ENCODE results near the gene OTOG. TPM values are rescaled to one million over a fixed set of nuclear protein-coding genes. Genes with fewer than 3 reads are reported as not detected.

Gene OTOG
- total RNA-seq, 2 donors from 2014 or later: not detected

DNA sequence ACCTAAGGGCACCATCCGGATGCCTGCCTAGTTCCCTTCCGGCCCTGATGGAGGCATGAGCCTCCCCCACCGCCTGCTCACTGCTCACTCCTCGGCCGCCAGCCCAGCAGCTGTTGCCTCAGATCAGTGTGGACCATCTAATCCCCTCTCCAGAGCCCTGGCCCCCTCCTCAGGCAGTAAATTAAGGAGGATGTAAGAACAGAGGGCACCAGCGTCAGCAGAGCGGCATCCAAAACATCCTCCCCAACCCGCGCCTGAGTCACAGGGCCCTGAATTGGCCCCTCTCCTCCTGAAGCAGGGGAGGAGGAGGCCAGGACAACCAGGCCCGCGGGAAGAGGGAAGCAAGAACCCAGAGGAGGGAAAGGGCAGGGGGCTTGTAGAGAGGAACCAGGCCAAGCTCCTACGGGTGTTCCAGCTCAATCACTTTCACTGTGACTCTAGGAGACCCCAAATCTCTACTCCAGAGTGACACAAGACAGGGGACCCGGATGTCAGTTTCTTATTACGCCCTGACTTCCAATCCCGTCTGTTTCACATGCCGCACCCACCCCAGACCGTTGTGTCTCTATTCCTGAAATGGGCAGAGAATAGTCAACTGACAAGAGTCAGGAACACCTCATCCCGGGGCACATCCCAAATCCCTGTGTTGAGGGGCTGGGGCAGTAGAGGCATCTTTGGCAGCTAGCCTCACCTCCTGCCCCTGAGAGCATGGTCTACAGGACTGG lies 141.0 kb downstream of the OTOG start:
- no peak for DNase-seq
- peaks cover 58% of the 10 kb centered on the region for H3K27me3 Mint-ChIP-seq
- no peak overlapping the region for H3K27ac Mint-ChIP-seq
- no peak overlapping the region for H3K4me3 Mint-ChIP-seq
- no peaks in the 10 kb centered on the region for H3K36me3 Mint-ChIP-seq (ENCODE audit: low read depth)
- no peaks in the 10 kb centered on the region for H3K9me3 ChIP-seq (ENCODE audit: control insufficient read depth, low read length, poor library complexity, severe bottlenecking)
- ATAC-seq: no peak
- H3K4me1 Mint-ChIP-seq: no peaks in the 10 kb centered on the region

- Mint-ChIP-seq H3K4me1 (peaks cover 3% of the 10 kb centered on the region), H3K4me3 (no peak overlapping the region), H3K27ac (no peak overlapping the region), H3K36me3 (ENCODE audit: low read depth) (peaks cover 7% of the 10 kb centered on the region), H3K27me3 (peaks cover 66% of the 10 kb centered on the region)
- no peak for ATAC-seq
- H3K9me3 ChIP-seq (ENCODE audit: control insufficient read depth, low read length, poor library complexity, severe bottlenecking): no peaks in the 10 kb centered on the region
- no peak for DNase-seq
Observed at GRCh38 chr11:17691550-17691949, 144.5 kb downstream of the OTOG start.

- no peak for DNase-seq
- Mint-ChIP-seq H3K36me3 (ENCODE audit: low read depth) (peaks cover 7% of the 10 kb centered on the region), H3K27ac (no peak overlapping the region), H3K4me1 (peaks cover 3% of the 10 kb centered on the region), H3K27me3 (peaks cover 69% of the 10 kb centered on the region), H3K4me3 (no peak overlapping the region)
- no peaks in the 10 kb centered on the region for H3K9me3 ChIP-seq (ENCODE audit: control insufficient read depth, low read length, poor library complexity, severe bottlenecking)
- no peak for ATAC-seq
Observed at GRCh38 chr11:17691976-17692375, 144.9 kb downstream of the OTOG start.

GRCh38 chr11:17692931-17693330 lies 145.9 kb downstream of the OTOG start:
- Mint-ChIP-seq H3K27ac (no peak overlapping the region), H3K4me3 (no peak overlapping the region), H3K27me3 (peaks cover 69% of the 10 kb centered on the region), H3K4me1 (peaks cover 3% of the 10 kb centered on the region), H3K36me3 (ENCODE audit: low read depth) (peaks cover 7% of the 10 kb centered on the region)
- DNase-seq (no peak), ATAC-seq (no peak)
- H3K9me3 ChIP-seq (ENCODE audit: control insufficient read depth, low read length, poor library complexity, severe bottlenecking): no peaks in the 10 kb centered on the region

DNA sequence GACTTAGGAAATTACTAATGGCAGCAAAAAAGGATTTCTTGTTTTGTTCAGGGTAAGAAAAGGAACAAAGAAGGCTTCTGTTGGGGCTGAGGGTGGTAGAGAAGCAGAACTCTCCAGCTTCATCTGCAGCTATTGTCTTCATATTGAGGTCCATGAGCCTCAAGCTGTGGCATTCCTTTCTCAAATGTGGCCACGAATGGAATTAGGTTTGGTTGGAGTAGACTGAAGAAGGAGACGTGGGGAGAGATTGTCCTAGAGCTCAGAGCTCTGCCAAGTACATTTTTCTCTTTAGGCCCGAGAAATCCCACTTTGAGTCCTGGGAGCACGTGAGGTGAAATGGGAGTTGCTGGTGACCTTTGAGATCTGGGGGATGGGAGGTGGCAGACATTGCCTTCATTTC lies 146.5 kb downstream of the OTOG start:
- no peak for DNase-seq
- Mint-ChIP-seq H3K27me3 (peaks cover 72% of the 10 kb centered on the region), H3K4me3 (no peak overlapping the region), H3K36me3 (ENCODE audit: low read depth) (peaks cover 7% of the 10 kb centered on the region), H3K27ac (no peak overlapping the region), H3K4me1 (peaks cover 3% of the 10 kb centered on the region)
- H3K9me3 ChIP-seq (ENCODE audit: control insufficient read depth, low read length, poor library complexity, severe bottlenecking): no peaks in the 10 kb centered on the region
- no peak for ATAC-seq

- Mint-ChIP-seq H3K4me3 (no peak overlapping the region), H3K27me3 (peaks cover 81% of the 10 kb centered on the region), H3K27ac (no peak overlapping the region), H3K36me3 (ENCODE audit: low read depth) (peaks cover 7% of the 10 kb centered on the region), H3K4me1 (peaks cover 3% of the 10 kb centered on the region)
- H3K9me3 ChIP-seq (ENCODE audit: control insufficient read depth, low read length, poor library complexity, severe bottlenecking): no peaks in the 10 kb centered on the region
- no peak for ATAC-seq
- no peak for DNase-seq
Observed at GRCh38 chr11:17694494-17695110, 147.5 kb downstream of the OTOG start.

GRCh38 chr11:17695454-17696441 lies 148.7 kb downstream of the OTOG start:
- no peak for ATAC-seq
- no peaks in the 10 kb centered on the region for H3K9me3 ChIP-seq (ENCODE audit: control insufficient read depth, low read length, poor library complexity, severe bottlenecking)
- Mint-ChIP-seq H3K4me3 (peak overlapping the region; percentile 31), H3K4me1 (peaks cover 3% of the 10 kb centered on the region), H3K36me3 (ENCODE audit: low read depth) (peaks cover 7% of the 10 kb centered on the region), H3K27me3 (peaks cover 81% of the 10 kb centered on the region), H3K27ac (no peak overlapping the region)
- DNase-seq: no peak

DNA sequence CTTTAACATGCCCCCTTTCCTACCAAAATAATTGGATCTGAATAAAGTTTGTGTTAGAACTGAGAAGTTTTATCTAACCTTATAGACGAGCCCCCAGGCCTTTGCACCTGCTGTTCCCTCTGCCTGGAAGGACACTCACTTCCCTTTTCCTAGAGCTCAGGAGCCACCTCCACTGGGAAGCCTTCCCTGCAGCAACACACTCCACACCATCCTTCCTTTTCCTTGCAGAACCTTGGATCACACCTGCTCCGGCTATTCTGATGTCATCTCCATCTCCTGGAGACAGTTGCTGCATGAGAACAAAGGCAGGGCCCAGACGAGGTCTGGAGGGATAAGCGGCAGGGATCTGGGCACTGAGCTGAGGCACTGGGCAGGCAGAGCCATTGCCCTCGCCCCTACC lies 149.7 kb downstream of the OTOG start:
- Mint-ChIP-seq H3K36me3 (ENCODE audit: low read depth) (peaks cover 7% of the 10 kb centered on the region), H3K27me3 (peaks cover 81% of the 10 kb centered on the region), H3K27ac (no peak overlapping the region), H3K4me1 (peaks cover 3% of the 10 kb centered on the region), H3K4me3 (no peak overlapping the region)
- ATAC-seq (no peak), DNase-seq (no peak)
- H3K9me3 ChIP-seq (ENCODE audit: control insufficient read depth, low read length, poor library complexity, severe bottlenecking): no peaks in the 10 kb centered on the region

Other genes starting within 250 kb of the OTOG start
- 1 to 10 TPM; 3.1 to 4.1 TPM for gene NCR3LG1, start 195.5 kb upstream of the OTOG start, total RNA-seq
- under 1 TPM; 0.26 to 0.70 TPM for gene KCNJ11, start 158.6 kb upstream of the OTOG start, total RNA-seq
- gene ABCC8, start 70.4 kb upstream of the OTOG start, total RNA-seq: not detected
- gene USH1C, start 2.8 kb upstream of the OTOG start, total RNA-seq: not detected
- not detected for gene MYOD1, start 172.3 kb downstream of the OTOG start, total RNA-seq
- not detected for gene KCNC1, start 187.5 kb downstream of the OTOG start, total RNA-seq

Data from T-helper 17 cell (primary cell).